K562 (cell line): ENCODE results near the gene ZSWIM4. TPM values are rescaled to one million over a fixed set of nuclear protein-coding genes. Genes with fewer than 3 reads are reported as not detected.

Experiments used
- ATAC-seq: fragments of 200-7000 bp; cut with Tn5 transposase; 3 replicates; pipeline ENCODE4 v1.9.1; 2020; ENCODE audit warnings: moderate library complexity
- BruUV-seq: library from RNA; stranded (reverse); fragments of 400-500 nt; replicated peaks from 2 replicates; lab custom pipeline; 2021; lab: Mats Ljungman, UMichigan
- CTCF ChIA-PET: fragments of 300-600 bp; formaldehyde crosslinking; extraction: SDS; loops from one replicate; lab custom pipeline; 2021; ENCODE audit warnings: low intra/inter-chr PET ratio; lab: Yijun Ruan, JAX
- POLR2A ChIA-PET: fragments of 300-600, 350-650 bp; sonication (Branson Sonifier 250); formaldehyde crosslinking; extraction: SDS; loops from one replicate; lab custom pipeline; 2021; ENCODE audit warnings: antibody characterized with exemption, inconsistent platforms; lab: Yijun Ruan, JAX
- DNase-seq, 4 experiments: peaks; one replicate each; pipeline versions ENCODE4 v3.0.0 to v3.0.0-alpha.2; 2011 to 2018; ENCODE audit warnings: low spot score in 3 of 4, mixed read lengths in 3 of 4; ENCODE audit errors: extremely low read depth in 1 of 4
- FAIRE-seq: peaks from 2 replicates; lab custom pipeline; 2011; peaks lifted over from hg19 to GRCh38; lab: Jason Lieb, UNC
- H2AFZ ChIP-seq: 2 replicates; pipeline ENCODE4 v1.6.0; 2011; ENCODE audit warnings: low read depth, low read length, control low read depth, inconsistent platforms
- H3K27ac ChIP-seq: fragments of 200-600 bp; 3 replicates; pipeline ENCODE4 v1.8.0; 2011; ENCODE audit warnings: low read depth, mild to moderate bottlenecking, control low read depth, inconsistent platforms, low read length, moderate library complexity, mixed read lengths; ENCODE audit errors: extremely low read depth
- H3K27me3 ChIP-seq, 2 experiments: fragments of 300-600 bp in 1 of 2; 2 replicates in 1 of 2; 3 replicates in 1 of 2; pipeline versions ENCODE4 v1.6.0 to v1.8.0; 2011; ENCODE audit warnings: inconsistent platforms in 2 of 2, low read length in 2 of 2, mild to moderate bottlenecking in 1 of 2, mixed read lengths in 1 of 2, moderate library complexity in 1 of 2; ENCODE audit not compliant: control insufficient read depth in 2 of 2, insufficient read depth in 2 of 2
- H3K36me3 ChIP-seq: fragments of 300-600 bp; 3 replicates; pipeline ENCODE4 v1.8.0; 2011; ENCODE audit warnings: mild to moderate bottlenecking, low read length, inconsistent platforms; ENCODE audit not compliant: control insufficient read depth, insufficient read depth
- H3K4me1 ChIP-seq, 2 experiments: fragments of 200-600 bp in 1 of 2; replicated peaks in 1 of 2; 2 replicates in 1 of 2; 3 replicates in 1 of 2; pipeline versions ENCODE4 v1.5.1 to v1.8.0; 2011; ENCODE audit warnings: inconsistent platforms in 2 of 2, low read length in 2 of 2, mild to moderate bottlenecking in 1 of 2, mixed read lengths in 1 of 2, moderate library complexity in 1 of 2; ENCODE audit not compliant: control insufficient read depth in 2 of 2, insufficient read depth in 2 of 2
- H3K4me2 ChIP-seq: 2 replicates; pipeline ENCODE4 v1.6.1; 2011; ENCODE audit warnings: low read length, control low read depth, inconsistent platforms, mixed read lengths; ENCODE audit not compliant: insufficient read depth
- H3K4me3 ChIP-seq: fragments of 200-600 bp; sonication (generic), shearing (Covaris generic); 2 replicates; pipeline ENCODE4 v1.5.1; 2016; ENCODE audit warnings: control low read depth, inconsistent platforms
- H3K79me2 ChIP-seq: fragments of 200-600 bp; 3 replicates; pipeline ENCODE4 v1.8.0; 2011; ENCODE audit warnings: low read length, inconsistent platforms; ENCODE audit not compliant: control insufficient read depth, insufficient read depth
- H3K9ac ChIP-seq, 2 experiments: 2 replicates each; pipeline versions ENCODE4 v1.6.0 to v1.6.1; 2011; ENCODE audit warnings: low read depth in 2 of 2, low read length in 2 of 2, control low read depth in 1 of 2, inconsistent platforms in 1 of 2, mild to moderate bottlenecking in 1 of 2, mixed read lengths in 1 of 2; ENCODE audit not compliant: insufficient read depth in 1 of 2
- H3K9me1 ChIP-seq: one replicate; pipeline ENCODE4 v1.6.0; 2011; ENCODE audit warnings: inconsistent platforms, mild to moderate bottlenecking, low read length, moderate library complexity; ENCODE audit not compliant: control insufficient read depth, insufficient read depth
- H3K9me3 ChIP-seq: replicated peaks from 2 replicates; pipeline ENCODE4 v1.5.1; 2011; ENCODE audit warnings: low read depth, low read length, inconsistent platforms; ENCODE audit not compliant: control insufficient read depth, insufficient read depth
- H4K20me1 ChIP-seq: replicated peaks from 2 replicates; pipeline ENCODE4 v1.6.1; 2011; ENCODE audit warnings: low read length, inconsistent platforms, mixed read lengths; ENCODE audit not compliant: control insufficient read depth, insufficient read depth
- ADNP ChIP-seq: fragments of 200-800 bp; sonication (Bioruptor generic); IDR thresholded peaks from 2 replicates; pipeline ENCODE4 v1.6.1; 2016; ENCODE audit warnings: missing genetic modification characterization, missing compliant biosample characterization
- BCOR ChIP-seq: fragments of 450-650 bp; IDR thresholded peaks from 2 replicates; pipeline ENCODE4 v1.6.1; 2016
- HNRNPLL ChIP-seq: fragments of 200-400 bp; formaldehyde crosslinking; IDR thresholded peaks from 2 replicates; pipeline ENCODE4 v1.6.1; 2017; ENCODE audit warnings: low read length, low read depth, mild to moderate bottlenecking; ENCODE audit not compliant: poor library complexity, severe bottlenecking
- PHF21A ChIP-seq: fragments of 450-650 bp; IDR thresholded peaks from 2 replicates; pipeline ENCODE4 v1.6.1; 2017; ENCODE audit warnings: low read depth, borderline replicate concordance
- POU5F1 ChIP-seq: fragments of 150-350 bp; IDR thresholded peaks from 2 replicates; pipeline ENCODE4 v1.6.1; 2014; ENCODE audit warnings: borderline replicate concordance, low read length, low read depth, mild to moderate bottlenecking; ENCODE audit not compliant: partially characterized antibody
- RBM15 ChIP-seq: fragments of 200-400 bp; formaldehyde crosslinking; IDR thresholded peaks from 2 replicates; pipeline ENCODE4 v1.6.1; 2018; ENCODE audit warnings: mild to moderate bottlenecking, low read length, moderate library complexity; ENCODE audit not compliant: insufficient read depth
- RBM25 ChIP-seq: fragments of 200-400 bp; formaldehyde crosslinking; IDR thresholded peaks from 2 replicates; pipeline ENCODE4 v1.6.1; 2018; ENCODE audit warnings: low read length, low read depth, moderate library complexity; ENCODE audit not compliant: severe bottlenecking
- RBM34 ChIP-seq: fragments of 200-400 bp; formaldehyde crosslinking; IDR thresholded peaks from 2 replicates; pipeline ENCODE4 v1.6.1; 2018; ENCODE audit warnings: low read length, borderline replicate concordance; ENCODE audit not compliant: insufficient read depth
- SIX5 ChIP-seq, 2 experiments: IDR thresholded peaks; 2 replicates each; pipeline ENCODE4 v1.6.1; 2011; ENCODE audit warnings: low read length in 2 of 2, borderline replicate concordance in 1 of 2, low read depth in 1 of 2, mild to moderate bottlenecking in 1 of 2, moderate library complexity in 1 of 2; ENCODE audit not compliant: insufficient read depth in 1 of 2
- SNRNP70 ChIP-seq: fragments of 200-400 bp; formaldehyde crosslinking; optimal IDR thresholded peaks from 2 replicates; pipeline ENCODE3; 2017; ENCODE audit warnings: low read depth, low read length
- ZFP36 ChIP-seq: fragments of 150-350 bp; IDR thresholded peaks from 2 replicates; pipeline ENCODE4 v1.6.1; 2018; ENCODE audit warnings: low read length, low read depth; ENCODE audit not compliant: partially characterized antibody
- WGBS: fragments of 100-300 bp; shearing (Covaris generic); methylation state at CpG from one replicate; pipeline ENCODE4 v1.1.6; 2016; ENCODE audit warnings: low coverage, mixed read lengths; ENCODE audit not compliant: insufficient coverage; ENCODE audit errors: missing lambda C conversion rate; 5-methylcytosine and 5-hydroxymethylcytosine counted together
- in situ Hi-C: fragments of 300-500 bp; cut with MboI; formaldehyde crosslinking; loops from 4 replicates; pipeline ENCODE4 v1.15.0; 2018; ENCODE audit warnings: inconsistent platforms, mixed read lengths
- intact Hi-C: fragments of 100-400 bp; cut with micrococcal nuclease; formaldehyde crosslinking; loops from 2 replicates; pipeline ENCODE4 v1.14.2; 2022
- polyA plus RNA-seq, 8 experiments: library from polyadenylated mRNA; depleted of rRNA in 4 of 8; stranded (reverse) in 5 of 8; unstranded in 3 of 8; fragments of >200 nt; fragmentation: Nextera tagmentation in 2 of 8; fragmentation: Illumina TruSeq in 1 of 8; extraction: Ambion mirVana in 2 of 8; extraction: Trizol in 1 of 8; gene quantifications; 2 replicates each; pipeline versions ENCODE4 v1.2.1 to v1.2.3, GENCODE V29; 2011 to 2014; ENCODE audit warnings: inconsistent platforms in 1 of 8, missing spikeins in 1 of 8
- total RNA-seq, 7 experiments: library from RNA; depleted of rRNA in 6 of 7; stranded (reverse); fragments of >200 nt in 6 of 7; fragmentation: Illumina TruSeq in 2 of 7; extraction: Trizol in 2 of 7; gene quantifications; 2 replicates each; pipeline versions ENCODE4 v1.2.1 to v1.2.3, GENCODE V29; 2011 to 2021; ENCODE audit warnings: low replicate concordance in 1 of 7
- TF ChIP-seq, protein P1 (sequence below): sonication (generic); formaldehyde crosslinking; IDR thresholded peaks from 2 replicates; pipeline ENCODE4 v1.8.1; 2023; ENCODE audit warnings: missing genetic modification reagents, mild to moderate bottlenecking, borderline replicate concordance

ZSWIM4 gene
- total and polyA plus RNA-seq, 9 of the 15 experiments (the other 6 are each of a cell fraction or from before 2014, with no cell fraction given), result 0.25 to 3.7 (median 0.79) TPM; not detected in 2

DNA sequence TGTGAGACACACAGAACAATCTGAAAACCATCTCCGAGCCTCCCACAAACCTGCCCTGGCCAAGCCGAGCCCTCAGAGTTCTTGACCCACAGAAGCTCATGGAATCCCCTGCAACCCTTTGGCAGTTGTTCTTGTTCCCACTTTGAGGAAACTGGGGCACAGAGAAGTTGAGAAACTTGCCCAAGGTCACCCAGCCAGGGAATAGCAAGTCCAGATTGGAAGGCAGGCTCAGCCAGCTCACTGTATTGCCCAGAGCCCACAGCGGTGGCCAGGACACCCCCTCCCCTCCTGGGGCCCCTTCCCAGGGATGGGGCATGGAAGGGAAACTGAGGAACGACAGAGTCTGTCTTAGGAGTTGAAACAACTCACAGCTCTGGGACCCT is 1.8 kb downstream of the ZSWIM4 start:
- ChIA-PET POLR2A (interaction anchor here (0.6 to 2.2 kb wide), 2 partner anchors 20 to 44 kb away, joined by 3 to 6 read pairs; no protein-coding TSS in a partner anchor), CTCF (interaction anchor here (1.0 kb wide), 1 partner anchor 41 kb away, joined by 3 read pairs; no protein-coding TSS in a partner anchor)
- peak; percentile 46 for TF ChIP-seq RBM25
- no peak for TF ChIP-seq POU5F1
- no peak for TF ChIP-seq RBM15
- peak; percentile 64; the same call in 1 of the 2 replicates for TF ChIP-seq ADNP (tag)
- no peak for TF ChIP-seq PHF21A
- no peak for TF ChIP-seq SIX5 (IDR thresholded peaks at IDR 0.05; ENCODE audit: borderline replicate concordance in 1 of 2, insufficient read depth in 1 of 2, low read depth in 1 of 2, low read length in 2 of 2)
- TF ChIP-seq, protein P1, sequence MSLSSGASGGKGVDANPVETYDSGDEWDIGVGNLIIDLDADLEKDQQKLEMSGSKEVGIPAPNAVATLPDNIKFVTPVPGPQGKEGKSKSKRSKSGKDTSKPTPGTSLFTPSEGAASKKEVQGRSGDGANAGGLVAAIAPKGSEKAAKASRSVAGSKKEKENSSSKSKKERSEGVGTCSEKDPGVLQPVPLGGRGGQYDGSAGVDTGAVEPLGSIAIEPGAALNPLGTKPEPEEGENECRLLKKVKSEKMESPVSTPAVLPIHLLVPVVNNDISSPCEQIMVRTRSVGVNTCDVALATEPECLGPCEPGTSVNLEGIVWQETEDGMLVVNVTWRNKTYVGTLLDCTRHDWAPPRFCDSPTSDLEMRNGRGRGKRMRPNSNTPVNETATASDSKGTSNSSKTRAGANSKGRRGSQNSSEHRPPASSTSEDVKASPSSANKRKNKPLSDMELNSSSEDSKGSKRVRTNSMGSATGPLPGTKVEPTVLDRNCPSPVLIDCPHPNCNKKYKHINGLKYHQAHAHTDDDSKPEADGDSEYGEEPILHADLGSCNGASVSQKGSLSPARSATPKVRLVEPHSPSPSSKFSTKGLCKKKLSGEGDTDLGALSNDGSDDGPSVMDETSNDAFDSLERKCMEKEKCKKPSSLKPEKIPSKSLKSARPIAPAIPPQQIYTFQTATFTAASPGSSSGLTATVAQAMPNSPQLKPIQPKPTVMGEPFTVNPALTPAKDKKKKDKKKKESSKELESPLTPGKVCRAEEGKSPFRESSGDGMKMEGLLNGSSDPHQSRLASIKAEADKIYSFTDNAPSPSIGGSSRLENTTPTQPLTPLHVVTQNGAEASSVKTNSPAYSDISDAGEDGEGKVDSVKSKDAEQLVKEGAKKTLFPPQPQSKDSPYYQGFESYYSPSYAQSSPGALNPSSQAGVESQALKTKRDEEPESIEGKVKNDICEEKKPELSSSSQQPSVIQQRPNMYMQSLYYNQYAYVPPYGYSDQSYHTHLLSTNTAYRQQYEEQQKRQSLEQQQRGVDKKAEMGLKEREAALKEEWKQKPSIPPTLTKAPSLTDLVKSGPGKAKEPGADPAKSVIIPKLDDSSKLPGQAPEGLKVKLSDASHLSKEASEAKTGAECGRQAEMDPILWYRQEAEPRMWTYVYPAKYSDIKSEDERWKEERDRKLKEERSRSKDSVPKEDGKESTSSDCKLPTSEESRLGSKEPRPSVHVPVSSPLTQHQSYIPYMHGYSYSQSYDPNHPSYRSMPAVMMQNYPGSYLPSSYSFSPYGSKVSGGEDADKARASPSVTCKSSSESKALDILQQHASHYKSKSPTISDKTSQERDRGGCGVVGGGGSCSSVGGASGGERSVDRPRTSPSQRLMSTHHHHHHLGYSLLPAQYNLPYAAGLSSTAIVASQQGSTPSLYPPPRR (CRISPR knock-in tag), result no peak
- TF ChIP-seq RBM34, result no peak
- TF ChIP-seq ZFP36, result peak; percentile 78
- TF ChIP-seq SNRNP70, result no peak
- TF ChIP-seq BCOR, result peak; percentile 87
- no peak for TF ChIP-seq HNRNPLL
- in situ Hi-C loops, result no loop called here
- no peak for ATAC-seq
- DNase-seq, result no peak
- H3K27ac ChIP-seq, result no peak overlapping the region
- H3K9me3 ChIP-seq, result no peaks in the 10 kb centered on the region
- H4K20me1 ChIP-seq, result no peaks in the 10 kb centered on the region
- peak overlapping the region in 1 of 2 experiments; percentile 58; a peak in 1 of 4 replicates for H3K9ac ChIP-seq
- H3K4me1 ChIP-seq, result peaks cover 9 to 37% of the 10 kb centered on the region in 2 experiments; a peak in 4 of 5 replicates
- no TSS peak for BruUV-seq
- no peak overlapping the region for H3K4me3 ChIP-seq
- WGBS, result 54% methylated on average over 4 of the region's 4 CpGs
- intact Hi-C loops, result no loop called here
- H3K4me2 ChIP-seq, result no peak overlapping the region
- no peaks in the 10 kb centered on the region for H3K9me1 ChIP-seq
- H3K27me3 ChIP-seq, result no peaks in the 10 kb centered on the region
- no peak for FAIRE-seq
- H3K36me3 ChIP-seq, result no peaks in the 10 kb centered on the region
- H3K79me2 ChIP-seq, result no peaks in the 10 kb centered on the region
- H2AFZ ChIP-seq, result no peak overlapping the region
